Kidney epithelial cell (primary cell): Measurements from ENCODE around the gene ANKFN1. TPM values are rescaled to one million over a fixed set of nuclear protein-coding genes. Genes with fewer than 3 reads are reported as not detected.

ENCODE experiments used
- DNase-seq: peaks from one replicate; pipeline ENCODE4 v3.0.0-alpha.2; 2010; ENCODE audit warnings: low read depth
- H3K27me3 ChIP-seq: 2 replicates; pipeline ENCODE4 v1.6.0; 2011; ENCODE audit warnings: low read length; ENCODE audit not compliant: control insufficient read depth, insufficient read depth
- H3K36me3 ChIP-seq: 2 replicates; pipeline ENCODE4 v1.5.1; 2011; ENCODE audit warnings: low read length; ENCODE audit not compliant: control insufficient read depth, insufficient read depth
- H3K4me3 ChIP-seq: 2 replicates; pipeline ENCODE4 v1.5.1; 2011; ENCODE audit warnings: low read depth, mild to moderate bottlenecking, control low read depth, low read length
- CTCF ChIP-seq: IDR thresholded peaks from 2 replicates; pipeline ENCODE4 v1.5.1; 2011; ENCODE audit warnings: mild to moderate bottlenecking, moderate library complexity, low read length, control low read depth, inconsistent platforms; ENCODE audit not compliant: insufficient read depth, poor library complexity, severe bottlenecking
- total RNA-seq: library from RNA; depleted of rRNA; stranded (reverse); fragments of >200 nt; gene quantifications from 2 replicates; pipeline ENCODE4 v1.2.3, GENCODE V29; 2015

ANKFN1 gene
- total RNA-seq, 1 donor from 2014 or later = not detected

- Histone ChIP-seq H3K4me3 (no peak overlapping the region), H3K27me3 (no peaks in the 10 kb centered on the region), H3K36me3 (no peaks in the 10 kb centered on the region)
- TF ChIP-seq CTCF = no peak
- no peak for DNase-seq
Measured at GRCh38 chr17:56186222-56186786, 33.0 kb downstream of the ANKFN1 start.

- H3K27me3 ChIP-seq = no peaks in the 10 kb centered on the region
- no peak for DNase-seq
- TF ChIP-seq CTCF = no peak
Measured at GRCh38 chr17:56203430-56203829, 50.2 kb downstream of the ANKFN1 start.

GRCh38 chr17:56206351-56206750 is 53.1 kb downstream of the ANKFN1 start:
- no peaks in the 10 kb centered on the region for H3K36me3 ChIP-seq
- no peak for TF ChIP-seq CTCF
- H3K27me3 ChIP-seq = no peaks in the 10 kb centered on the region
- no peak for DNase-seq
- H3K4me3 ChIP-seq = no peak overlapping the region

More at GRCh38 chr17:56203430-56203829, 50.2 kb downstream of the ANKFN1 start:
- H3K4me3 ChIP-seq = no peak overlapping the region
- no peaks in the 10 kb centered on the region for H3K36me3 ChIP-seq

- Histone ChIP-seq H3K36me3 (no peaks in the 10 kb centered on the region), H3K27me3 (no peaks in the 10 kb centered on the region), H3K4me3 (no peak overlapping the region)
- no peak for DNase-seq
- no peak for TF ChIP-seq CTCF
Measured at GRCh38 chr17:56213031-56213430, 59.8 kb downstream of the ANKFN1 start.

GRCh38 chr17:56217921-56218320 is 64.6 kb downstream of the ANKFN1 start:
- no peak for DNase-seq
- no peak overlapping the region for H3K4me3 ChIP-seq
- H3K36me3 ChIP-seq = no peaks in the 10 kb centered on the region
- TF ChIP-seq CTCF = no peak
- H3K27me3 ChIP-seq = no peaks in the 10 kb centered on the region

- Histone ChIP-seq H3K36me3 (no peaks in the 10 kb centered on the region), H3K4me3 (no peak overlapping the region), H3K27me3 (no peaks in the 10 kb centered on the region)
- no peak for TF ChIP-seq CTCF
- DNase-seq = no peak
Measured at GRCh38 chr17:56222255-56222654, 69.0 kb downstream of the ANKFN1 start.
